NCI-H146 (cell line): ENCODE results near the gene TRUB1.
"Not testable (repeated sequence)": the region's sequence is repeated elsewhere in the genome, so short reads cannot be mapped to it uniquely, and the experiment has no call there.

ENCODE experiments used
- DNase-seq: peaks from one replicate; lab custom pipeline; 2025; lab: John Stamatoyannopoulos, UW

The TRUB1 gene

DNA sequence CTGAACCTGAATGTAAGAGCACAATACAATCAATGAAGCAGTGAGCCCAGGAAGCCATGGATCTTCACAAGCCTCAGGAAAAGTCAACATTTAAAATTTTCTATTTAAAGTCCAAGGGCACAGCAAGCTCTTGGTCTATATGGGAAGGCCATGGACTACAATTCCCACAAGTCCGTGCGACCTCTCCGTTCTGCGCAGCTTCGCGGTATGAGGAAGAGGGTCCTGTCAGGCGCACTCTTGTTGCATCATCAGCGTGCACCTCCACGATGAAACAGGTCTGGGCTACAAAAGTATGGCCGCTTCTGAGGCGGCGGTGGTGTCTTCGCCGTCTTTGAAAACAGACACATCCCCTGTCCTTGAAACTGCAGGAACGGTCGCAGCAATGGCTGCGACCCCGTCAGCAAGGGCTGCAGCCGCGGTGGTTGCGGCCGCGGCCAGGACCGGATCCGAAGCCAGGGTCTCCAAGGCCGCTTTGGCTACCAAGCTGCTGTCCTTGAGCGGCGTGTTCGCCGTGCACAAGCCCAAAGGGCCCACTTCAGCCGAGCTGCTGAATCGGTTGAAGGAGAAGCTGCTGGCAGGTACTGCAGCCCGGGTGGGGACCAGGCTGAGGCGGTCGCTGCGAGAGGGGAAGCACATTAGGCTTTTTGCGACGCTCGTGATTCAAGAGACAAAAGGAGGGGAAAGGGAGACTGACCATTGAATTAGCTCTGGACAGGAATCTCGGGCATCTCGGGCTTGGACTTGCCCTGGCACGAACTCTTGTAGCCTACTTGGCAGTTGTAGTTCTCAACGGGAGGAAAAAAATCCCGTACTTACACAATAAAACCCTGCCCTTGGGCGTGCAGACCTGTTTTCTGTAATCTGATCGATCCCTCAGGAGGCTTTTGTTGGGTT, at the start of gene TRUB1:
TSS of gene TRUB1 (plus strand) at position 234 of the 894 bp plus-strand sequence. CDS start at position 293, 59 bp downstream.
- peak; percentile 90 for DNase-seq

DNA sequence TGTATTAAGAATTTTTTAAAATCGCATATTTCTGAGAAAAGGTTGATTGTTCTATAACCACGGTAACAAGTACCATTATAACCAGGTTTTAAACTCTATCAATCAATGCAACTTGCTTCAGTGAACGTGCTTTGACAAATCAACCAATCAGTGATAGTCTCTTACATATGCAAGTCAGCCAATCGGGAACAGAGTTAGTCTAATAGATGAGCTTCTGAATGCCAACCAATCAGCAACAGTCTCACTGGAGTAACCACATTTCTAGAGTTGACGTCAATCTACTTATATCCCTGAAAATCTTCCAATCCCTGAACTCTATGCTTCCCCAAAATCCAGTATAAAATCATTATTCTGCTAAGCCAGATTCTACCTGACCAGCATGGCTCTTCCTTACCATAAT, 44.7 kb upstream of the TRUB1 start:
- no peak for DNase-seq

DNA sequence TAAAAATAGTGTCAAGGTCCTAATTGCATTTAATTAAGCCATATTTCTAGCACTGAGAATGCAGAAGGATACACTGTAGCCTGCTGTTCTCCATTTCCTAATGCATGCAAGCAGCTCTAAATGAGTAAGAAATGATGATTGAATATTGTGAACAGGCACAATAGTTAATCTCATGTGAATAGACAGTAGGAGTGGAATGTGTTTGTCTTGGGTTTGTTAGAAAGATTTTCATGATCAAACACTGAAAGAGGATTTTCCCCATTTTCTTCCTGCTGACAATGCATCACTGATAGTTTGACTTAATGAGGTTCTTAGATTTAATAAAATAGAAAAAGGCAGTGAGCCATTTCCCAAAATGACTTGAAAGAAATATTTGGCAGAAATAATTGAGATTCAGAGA, 43.1 kb upstream of the TRUB1 start:
- DNase-seq: no peak

DNA sequence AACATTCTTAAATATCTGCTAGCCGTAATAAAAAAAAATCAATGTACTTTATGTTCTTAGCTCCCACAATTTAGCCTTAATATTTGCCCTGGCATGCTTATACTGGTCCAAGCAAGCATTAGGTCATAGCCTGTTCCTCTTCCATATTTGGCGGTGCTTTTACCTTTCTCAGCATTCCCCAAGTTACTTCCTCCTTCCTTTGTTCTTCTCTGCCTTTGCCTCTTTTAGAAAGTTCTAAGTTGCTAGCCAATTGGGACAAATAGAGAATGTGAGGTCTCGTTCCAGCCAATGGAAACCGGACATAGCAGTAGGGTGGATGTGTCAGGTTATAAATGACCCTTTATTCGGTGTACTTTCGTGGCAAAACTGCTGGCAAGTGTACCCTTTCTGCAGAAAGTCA, 41.0 kb upstream of the TRUB1 start:
- DNase-seq: not testable (repeated sequence)

DNA sequence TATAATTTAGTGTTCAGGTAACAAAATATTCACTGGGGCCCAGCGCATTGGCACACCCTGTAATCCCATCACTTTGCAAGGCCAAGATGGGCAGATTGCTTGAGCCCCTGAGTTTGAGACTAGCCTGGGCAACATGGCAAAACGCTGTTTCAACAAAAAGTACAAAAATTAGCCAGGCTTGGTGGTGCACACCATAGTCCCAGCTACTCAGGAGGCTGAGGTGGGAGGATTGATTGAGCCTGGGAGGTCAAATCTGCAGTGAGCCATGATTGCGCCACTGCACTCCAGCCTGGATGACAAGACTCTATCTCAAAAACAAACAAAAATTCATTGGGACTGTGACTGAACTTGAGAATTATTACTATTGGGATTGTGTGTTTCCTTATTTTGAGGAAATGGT, 40.4 kb upstream of the TRUB1 start:
- no peak for DNase-seq

DNA sequence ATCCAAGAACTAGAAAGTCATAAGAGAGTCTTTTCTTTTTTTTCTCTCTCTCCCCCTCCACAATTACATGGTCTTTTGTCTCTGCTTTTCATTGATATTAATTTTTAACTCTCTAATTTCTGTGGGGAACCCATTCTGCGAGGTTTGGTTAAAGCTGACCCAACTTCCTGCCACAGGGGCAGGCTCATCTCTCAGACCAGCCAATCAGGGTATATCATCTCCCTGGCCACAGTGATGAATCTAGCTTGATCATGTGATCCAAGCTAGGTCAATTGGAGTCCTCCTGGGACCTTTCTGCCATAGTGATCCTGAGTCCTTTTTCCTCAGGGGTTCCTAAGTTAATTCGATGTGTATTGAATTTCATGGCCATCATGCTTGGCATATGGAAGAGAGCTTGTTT, 38.0 kb upstream of the TRUB1 start:
- no peak for DNase-seq

DNA sequence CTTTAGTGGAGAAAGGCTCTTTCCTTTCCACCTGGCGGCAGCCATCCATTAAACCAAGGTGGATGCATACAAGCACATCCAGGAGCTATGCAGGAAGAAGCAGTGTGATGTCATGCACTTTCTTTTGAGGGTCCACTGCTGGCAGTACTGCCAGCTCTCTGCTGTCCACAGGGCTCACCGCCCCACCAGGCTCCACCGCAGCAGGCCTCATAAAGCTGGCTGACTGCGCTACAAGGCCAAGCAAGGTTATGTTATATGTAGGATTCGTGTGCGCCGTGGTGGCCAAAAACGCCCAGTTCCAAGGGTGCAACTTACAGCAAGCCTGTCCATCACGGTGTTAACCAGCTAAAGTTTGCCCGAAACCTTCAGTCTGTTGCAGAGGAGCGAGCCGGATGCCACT, 37.3 kb upstream of the TRUB1 start:
- no peak for DNase-seq

DNA sequence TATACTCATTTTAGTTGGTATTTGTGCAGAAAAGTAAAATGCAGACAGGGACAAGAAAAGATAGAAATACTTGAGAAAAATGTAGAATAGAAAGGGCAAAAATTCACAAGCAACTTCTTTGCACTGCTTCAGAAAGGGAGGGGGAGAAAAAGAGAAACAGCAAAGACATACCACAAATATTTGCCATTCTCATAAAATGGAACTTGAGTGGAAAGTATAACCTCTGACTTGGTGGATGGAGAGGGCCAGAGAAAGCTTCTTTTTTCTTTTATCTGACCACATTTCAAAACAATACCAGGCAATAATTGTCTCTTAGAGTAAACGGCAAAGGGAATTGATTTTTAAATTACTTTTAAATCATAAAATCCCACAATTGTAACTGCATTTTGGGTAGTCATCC, 35.8 kb upstream of the TRUB1 start:
- no peak for DNase-seq

DNA sequence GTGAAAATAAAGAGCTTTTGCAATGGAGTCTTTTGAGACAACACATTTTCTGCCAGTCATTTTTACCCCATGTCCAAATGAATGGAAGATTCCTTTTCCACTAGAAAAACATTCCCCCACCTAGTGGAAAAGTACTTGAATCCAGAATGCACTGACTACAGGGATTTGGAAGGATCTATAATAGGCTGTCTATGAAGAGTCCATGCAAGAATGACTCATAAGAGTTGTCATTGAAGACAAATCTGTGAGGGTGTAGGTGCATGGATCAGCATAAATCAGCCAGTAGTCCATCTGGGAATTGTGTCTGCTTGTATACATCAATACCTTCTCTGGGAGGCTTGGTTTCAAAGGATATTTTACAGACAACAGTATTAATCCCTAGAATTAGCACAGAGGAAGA, 32.5 kb upstream of the TRUB1 start:
- no peak for DNase-seq

DNA sequence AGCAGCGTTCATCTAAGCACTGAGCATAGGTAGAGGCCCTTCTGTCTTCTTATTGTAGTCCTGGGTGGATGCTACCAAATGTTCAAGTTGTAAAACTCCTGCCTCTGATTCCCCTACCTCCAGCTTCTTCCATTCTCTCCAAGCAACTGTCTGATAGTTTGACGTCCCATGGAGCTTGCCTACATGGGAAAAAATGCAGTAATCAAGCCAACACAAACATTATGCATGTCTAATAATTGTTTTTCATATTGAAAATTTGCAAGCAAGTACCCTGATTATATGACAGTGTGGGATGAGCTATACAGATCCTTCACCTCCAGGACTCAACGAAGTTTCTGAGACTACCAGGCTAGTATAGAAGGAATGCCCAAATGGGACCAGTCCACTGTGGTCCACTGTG, 31.0 kb upstream of the TRUB1 start:
- no peak for DNase-seq

DNA sequence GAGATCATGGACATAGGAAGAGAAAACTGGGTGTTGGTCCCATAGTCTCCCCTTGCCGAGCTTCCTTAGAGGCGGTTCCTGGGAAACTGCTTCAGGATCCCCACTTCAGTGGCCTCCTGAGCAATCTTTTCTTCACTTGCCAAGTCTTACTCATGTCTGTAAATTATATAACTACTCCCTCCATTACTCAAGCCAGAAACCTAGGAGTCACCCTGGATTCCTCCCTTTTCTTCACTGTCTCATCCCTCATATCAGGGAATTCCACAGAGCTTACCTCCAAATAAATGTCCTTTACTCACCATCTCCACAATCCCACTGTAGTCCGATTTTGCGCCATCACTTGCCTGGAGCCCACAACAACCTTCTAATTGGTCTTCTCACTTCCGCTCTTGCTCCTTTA, 29.1 kb upstream of the TRUB1 start:
- DNase-seq: no peak

DNA sequence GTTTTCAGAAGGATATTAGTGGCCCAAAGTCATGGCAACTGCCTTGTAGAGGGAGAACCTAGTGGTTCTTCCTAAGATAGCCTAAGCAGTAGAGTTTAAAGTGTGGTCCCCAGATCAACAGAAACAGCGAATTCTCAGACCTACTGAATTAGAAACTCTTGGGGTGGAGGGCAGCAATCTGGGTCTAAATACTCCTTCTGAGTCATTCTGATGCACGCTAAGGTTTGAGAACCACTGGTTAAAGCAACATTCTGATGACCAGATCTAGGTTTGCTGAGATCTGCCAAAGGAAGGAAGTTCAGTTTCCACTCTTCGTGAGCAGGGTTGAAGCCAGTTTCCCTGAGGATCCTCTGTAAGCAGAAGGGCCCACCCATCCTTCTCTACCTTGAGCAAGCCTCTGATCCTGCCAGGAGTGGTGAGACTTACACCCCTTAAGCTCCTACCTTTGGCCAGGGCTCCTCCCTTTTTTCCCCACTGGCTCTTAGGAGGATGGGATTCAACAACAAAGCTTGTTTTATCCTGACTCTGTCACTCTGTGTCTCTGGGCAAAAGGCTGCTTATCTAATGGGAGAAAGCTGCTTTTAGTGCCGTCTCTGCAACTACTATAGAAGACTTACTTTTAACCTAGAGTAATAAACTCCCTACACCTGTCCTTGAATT, 26.8 kb upstream of the TRUB1 start:
- no peak for DNase-seq

DNA sequence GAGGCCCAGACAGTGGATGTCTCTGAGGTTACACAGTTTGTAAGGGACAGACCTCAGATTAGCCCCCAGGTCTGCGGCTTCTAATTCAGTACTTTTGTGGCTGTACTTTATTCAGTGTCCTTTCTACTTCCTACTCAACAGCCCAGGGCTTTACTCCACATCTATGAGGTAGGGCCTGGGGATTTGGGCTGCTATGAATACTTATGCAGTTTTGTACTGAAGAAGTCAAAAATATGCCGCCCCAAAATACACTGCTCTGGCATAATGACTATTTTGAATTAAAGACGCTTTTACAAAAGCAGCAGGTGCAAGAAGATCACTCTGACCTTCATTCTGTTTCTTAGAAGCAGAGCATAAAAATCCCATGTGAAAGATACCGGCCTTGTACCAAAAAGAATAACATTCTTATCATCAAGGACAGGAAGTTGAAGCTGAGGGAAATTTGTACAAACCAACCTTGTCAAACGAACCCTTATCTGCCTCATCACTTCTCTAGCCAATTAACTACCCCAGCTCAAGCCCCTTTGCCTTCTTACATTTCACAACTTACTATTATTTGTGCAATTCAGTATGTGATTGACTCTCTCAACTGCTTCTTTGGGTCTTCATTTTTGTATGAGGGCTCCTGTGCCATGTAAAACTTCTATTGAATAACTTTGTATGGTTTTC, 26.1 kb upstream of the TRUB1 start:
- no peak for DNase-seq

DNA sequence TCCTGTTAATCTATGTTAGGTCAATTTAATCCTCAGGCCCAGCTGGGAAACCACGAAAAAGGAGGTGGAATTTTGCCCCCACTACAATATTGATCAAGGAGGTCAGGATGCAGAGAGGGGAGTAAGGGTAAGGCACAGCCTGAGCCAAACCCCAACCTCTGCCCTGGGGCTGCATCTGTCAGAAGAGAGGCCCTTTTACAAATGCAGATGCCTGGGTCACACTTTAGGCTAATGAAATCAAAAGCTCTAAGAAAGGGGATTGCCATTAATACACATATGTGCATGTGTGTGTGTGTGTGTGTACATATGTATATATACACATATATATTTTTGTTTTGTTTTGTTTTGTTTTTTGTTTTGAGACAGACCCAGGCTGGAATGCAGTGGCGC, 25.5 kb upstream of the TRUB1 start:
- DNase-seq: no peak

DNA sequence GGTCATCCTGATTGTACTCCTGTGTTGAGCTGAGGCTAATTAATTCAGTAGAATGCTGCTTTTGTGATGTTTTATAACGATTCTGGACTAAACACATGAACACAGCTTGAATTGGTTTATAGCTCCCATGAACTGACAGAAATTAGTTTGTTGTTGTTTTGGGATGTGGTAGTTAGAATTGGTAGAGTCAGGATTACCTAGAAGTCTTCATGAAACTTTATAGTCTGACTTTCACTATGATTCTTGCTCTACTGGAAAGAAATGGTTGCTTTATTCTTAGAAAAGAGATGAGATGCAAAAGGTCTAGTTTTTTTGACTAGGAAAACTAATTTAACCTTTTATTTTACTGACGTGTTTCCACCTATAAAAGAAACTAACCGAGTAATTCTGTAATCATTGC, 23.4 kb upstream of the TRUB1 start:
- no peak for DNase-seq

DNA sequence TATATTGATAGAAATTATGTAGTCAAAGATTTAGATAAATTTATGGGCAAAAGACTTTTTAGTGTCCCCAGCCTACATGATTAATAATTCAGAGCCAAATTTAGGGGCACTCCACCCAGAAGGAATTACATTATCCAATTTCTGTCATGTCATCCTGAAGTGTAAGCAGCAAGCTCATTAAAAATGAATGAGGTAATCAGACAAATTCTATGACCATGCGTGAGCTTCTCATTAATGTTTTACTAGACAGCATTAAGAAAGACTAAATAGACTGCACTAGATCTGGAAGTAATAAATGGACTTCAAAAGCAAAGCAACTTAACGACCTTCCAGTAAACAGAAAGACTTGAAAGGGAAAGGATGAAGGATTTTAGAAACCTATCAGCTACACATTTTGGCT, 22.7 kb upstream of the TRUB1 start:
- no peak for DNase-seq

DNA sequence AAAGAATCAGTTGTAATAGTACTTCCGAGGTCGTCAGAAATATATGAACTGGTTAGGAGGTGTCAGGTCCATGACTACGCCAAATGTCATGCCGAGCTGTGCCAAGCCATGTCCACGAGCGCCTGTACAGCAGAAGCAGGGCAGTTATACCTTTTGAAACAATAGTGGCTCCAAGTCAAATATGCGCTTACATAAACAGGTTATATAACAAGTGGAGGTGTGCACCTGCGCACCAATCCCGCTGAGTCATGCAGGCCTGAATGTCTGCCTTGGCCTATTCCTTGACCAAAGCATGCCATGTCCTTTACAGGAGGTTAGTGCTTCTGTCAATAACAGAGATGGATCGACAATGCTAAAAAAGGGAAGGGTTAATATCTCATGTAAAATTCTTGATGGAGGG, 21.3 kb upstream of the TRUB1 start:
- no peak for DNase-seq

DNA sequence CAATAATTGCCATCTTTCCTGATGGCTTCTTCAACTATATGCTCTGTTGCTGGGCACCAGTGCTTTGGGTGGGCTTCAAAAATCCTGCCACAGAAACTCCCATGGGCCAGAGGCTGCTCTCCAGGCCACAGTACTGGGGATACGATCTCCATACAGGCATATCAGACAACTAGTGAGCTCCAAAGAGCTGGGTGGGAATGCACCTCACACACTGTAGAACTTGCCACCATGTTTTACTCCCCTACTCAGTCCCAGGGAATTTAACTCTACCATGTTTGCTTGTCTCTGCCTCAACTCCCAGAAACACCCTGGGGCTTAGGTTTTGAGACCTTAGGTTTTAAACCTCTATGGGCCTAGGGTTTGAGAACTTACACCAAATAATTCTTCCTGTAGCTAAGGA, 20.5 kb upstream of the TRUB1 start:
- no peak for DNase-seq

DNA sequence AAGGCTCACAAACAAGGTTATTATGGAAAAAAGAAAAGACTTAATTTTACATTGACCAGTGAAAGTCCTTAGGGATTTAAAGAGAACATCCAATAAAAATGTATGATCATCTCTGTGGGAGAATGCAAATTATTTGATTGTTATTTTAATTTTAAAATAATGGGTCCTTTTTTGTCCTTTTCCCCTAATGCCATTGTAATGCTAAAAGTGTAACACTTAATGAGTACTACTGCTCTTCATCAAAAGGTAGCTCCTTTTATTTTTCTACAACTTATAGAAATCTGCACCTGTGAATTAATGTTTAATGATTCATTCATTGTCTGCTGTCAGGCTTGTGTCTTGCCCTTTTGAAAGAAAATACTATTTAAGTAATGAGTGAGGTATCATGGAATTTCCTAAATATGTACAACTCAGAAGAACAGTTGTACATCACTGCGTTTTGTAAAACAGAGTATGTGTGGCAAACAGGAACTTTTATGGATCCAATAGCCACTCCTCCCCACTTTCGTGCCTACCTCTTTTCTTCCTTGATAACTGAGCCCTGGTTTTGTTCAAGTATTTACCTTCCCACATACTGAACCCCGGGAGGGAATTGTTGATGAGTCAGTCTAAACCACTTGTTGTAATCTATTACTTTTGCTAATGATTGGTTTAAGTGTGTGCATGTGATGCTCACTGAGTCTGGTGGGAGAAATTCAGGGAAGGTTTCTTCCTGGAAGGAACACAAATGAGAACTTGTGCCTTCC, 19.9 kb upstream of the TRUB1 start:
- DNase-seq: peak; percentile 3

DNA sequence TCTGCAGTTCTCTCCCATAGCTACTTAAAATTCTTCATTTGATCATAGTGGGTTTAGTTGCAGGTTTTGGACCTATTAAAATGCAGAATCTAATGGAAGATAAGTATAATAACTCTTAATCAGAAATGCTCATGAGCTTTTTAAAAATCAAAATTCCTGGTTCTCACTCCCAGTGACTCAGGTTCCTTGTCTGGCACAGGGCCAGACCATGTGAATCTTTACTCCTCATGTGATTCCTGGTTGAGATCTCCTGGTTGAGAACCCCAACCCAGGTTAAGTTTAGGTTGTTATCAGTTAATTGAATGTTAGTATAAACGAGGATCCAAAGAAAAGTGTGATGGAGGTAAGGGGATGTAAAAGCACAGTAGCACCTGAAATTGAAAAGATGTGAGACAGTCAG, 17.5 kb upstream of the TRUB1 start:
- DNase-seq: no peak

DNA sequence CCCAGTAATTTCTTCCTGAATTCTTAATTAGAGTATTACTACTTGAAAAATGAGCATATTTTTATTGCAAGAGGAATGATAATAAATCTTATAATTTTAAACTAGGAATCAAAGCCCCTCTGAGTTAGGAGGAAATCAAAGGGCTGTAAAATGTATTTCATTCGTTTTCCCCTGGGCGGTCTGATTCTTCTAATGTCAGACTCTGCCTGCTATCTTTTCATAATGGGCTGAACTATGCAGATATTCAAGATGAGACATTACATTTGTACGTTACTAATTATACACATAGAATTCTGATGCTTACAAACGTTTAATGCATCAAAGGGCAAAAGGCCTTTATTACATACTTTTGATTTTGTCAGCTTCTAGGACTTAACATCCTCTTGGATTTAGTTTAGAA, 16.0 kb upstream of the TRUB1 start:
- no peak for DNase-seq

DNA sequence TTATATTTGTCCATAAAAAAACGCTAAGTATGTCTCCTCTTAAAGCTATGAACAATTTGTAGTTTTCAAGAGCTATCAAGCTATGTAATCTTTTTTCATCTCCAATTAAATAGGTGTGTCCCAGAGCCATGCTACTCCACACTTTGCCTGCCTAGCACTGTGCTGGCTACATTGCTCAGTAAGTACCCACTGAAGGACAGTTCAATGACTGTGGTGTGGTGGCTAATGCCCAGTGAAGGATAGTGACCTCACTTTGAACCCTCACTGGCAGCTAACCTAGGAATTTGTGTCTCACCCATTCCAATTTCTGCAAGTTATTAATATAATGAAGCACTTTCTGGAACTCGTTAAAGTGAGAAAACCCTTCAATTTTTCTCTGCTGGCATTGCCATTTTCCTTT, 14.4 kb upstream of the TRUB1 start:
- no peak for DNase-seq
